ENCODE measurements around the gene SETDB2. TPM values are rescaled to one million over a fixed set of nuclear protein-coding genes. Genes with fewer than 3 reads are reported as not detected.
"Not testable (repeated sequence)": the region's sequence is repeated elsewhere in the genome, so short reads cannot be mapped to it uniquely, and the experiment has no call there.

The SETDB2 gene
- total RNA-seq, 1 experiment from 2014 or later, result 6.4 TPM

GRCh38 chr13:49466292-49466838, 22.3 kb downstream of the SETDB2 start:
- Histone ChIP-seq H3K36me3 (peaks cover 38% of the 10 kb centered on the region), H3K9me3 (replicated peaks) (peaks cover 6% of the 10 kb centered on the region), H3K4me3 (no peak overlapping the region), H3K27ac (no peak overlapping the region), H3K27me3 (replicated peaks) (no peaks in the 10 kb centered on the region), H3K4me1 (replicated peaks) (peaks cover 5% of the 10 kb centered on the region; the same call in 1 of the 2 replicates)
- no peak for DNase-seq (ENCODE audit: low read depth in 1 of 2, low spot score in 2 of 2)

- Histone ChIP-seq H3K27me3 (replicated peaks) (no peaks in the 10 kb centered on the region), H3K4me1 (replicated peaks) (no peaks in the 10 kb centered on the region; the same call in 1 of the 2 replicates), H3K36me3 (peaks cover 18% of the 10 kb centered on the region), H3K27ac (no peak overlapping the region), H3K4me3 (no peak overlapping the region), H3K9me3 (replicated peaks) (no peaks in the 10 kb centered on the region)
- no peak for DNase-seq (ENCODE audit: low read depth in 1 of 2, low spot score in 2 of 2)
Measured at GRCh38 chr13:49472186-49472585, 28.1 kb downstream of the SETDB2 start.

- H3K9me3 ChIP-seq (replicated peaks), result no peaks in the 10 kb centered on the region
- no peaks in the 10 kb centered on the region for H3K27me3 ChIP-seq (replicated peaks)
- no peak overlapping the region for H3K27ac ChIP-seq
- peaks cover 23% of the 10 kb centered on the region for H3K36me3 ChIP-seq
- DNase-seq (ENCODE audit: low read depth in 1 of 2, low spot score in 2 of 2), result no peak
- H3K4me3 ChIP-seq, result no peak overlapping the region
- H3K4me1 ChIP-seq (replicated peaks), result no peaks in the 10 kb centered on the region
Measured at GRCh38 chr13:49476529-49476928, 32.5 kb downstream of the SETDB2 start.

GRCh38 chr13:49481788-49482187, 37.7 kb downstream of the SETDB2 start:
- DNase-seq (ENCODE audit: low read depth in 1 of 2, low spot score in 2 of 2), result no peak
- peaks cover 17% of the 10 kb centered on the region for H3K36me3 ChIP-seq
- H3K27me3 ChIP-seq (replicated peaks), result no peaks in the 10 kb centered on the region
- no peak overlapping the region; the same call in 1 of the 2 replicates for H3K27ac ChIP-seq
- no peak overlapping the region for H3K4me3 ChIP-seq
- no peaks in the 10 kb centered on the region for H3K9me3 ChIP-seq (replicated peaks)
- peaks cover 5% of the 10 kb centered on the region; the same call in 1 of the 2 replicates for H3K4me1 ChIP-seq (replicated peaks)

- H3K27me3 ChIP-seq (replicated peaks), result no peaks in the 10 kb centered on the region
- H3K4me3 ChIP-seq, result no peak overlapping the region
- H3K4me1 ChIP-seq (replicated peaks), result no peaks in the 10 kb centered on the region; the same call in 1 of the 2 replicates
- no peaks in the 10 kb centered on the region; the same call in 1 of the 2 replicates for H3K36me3 ChIP-seq
- H3K27ac ChIP-seq, result no peak overlapping the region
- no peaks in the 10 kb centered on the region for H3K9me3 ChIP-seq (replicated peaks)
- DNase-seq (ENCODE audit: low read depth in 1 of 2, low spot score in 2 of 2), result no peak
Measured at GRCh38 chr13:49488563-49488962, 44.5 kb downstream of the SETDB2 start.

- H3K27me3 ChIP-seq (replicated peaks), result no peaks in the 10 kb centered on the region
- H3K36me3 ChIP-seq, result peaks cover 11% of the 10 kb centered on the region
- no peaks in the 10 kb centered on the region for H3K9me3 ChIP-seq (replicated peaks)
- peaks cover 22% of the 10 kb centered on the region for H3K4me1 ChIP-seq (replicated peaks)
- peak overlapping the region; percentile 96 for H3K27ac ChIP-seq
- no peak for DNase-seq (ENCODE audit: low read depth in 1 of 2, low spot score in 2 of 2)
- peak overlapping the region; percentile 50 for H3K4me3 ChIP-seq
Measured at GRCh38 chr13:49494645-49495044, 50.6 kb downstream of the SETDB2 start.

- DNase-seq (ENCODE audit: low read depth in 1 of 2, low spot score in 2 of 2), result peak; percentile 81 to 83
- Histone ChIP-seq H3K4me3 (peak within 1 kb of the TSS; percentile 50), H3K4me1 (replicated peaks) (peaks cover 33% of the 10 kb centered on the region), H3K27ac (peak within 1 kb of the TSS; percentile 96), H3K27me3 (replicated peaks) (no peaks in the 10 kb centered on the region), H3K36me3 (peaks cover 12% of the 10 kb centered on the region), H3K9me3 (replicated peaks) (no peaks in the 10 kb centered on the region)
Measured at GRCh38 chr13:49495783-49496762, 52.0 kb downstream of the SETDB2 start, which contains the start of gene PHF11. TSS of gene PHF11 (plus strand) at chr13:49495953. CDS start at chr13:49496002, 49 bp downstream.

- H3K27ac ChIP-seq; H3K27me3 ChIP-seq (replicated peaks); H3K9me3 ChIP-seq (replicated peaks); DNase-seq (ENCODE audit: low read depth in 1 of 2, low spot score in 2 of 2); H3K4me3 ChIP-seq: not testable (repeated sequence)
- H3K4me1 ChIP-seq (replicated peaks), result peaks cover 33% of the 10 kb centered on the region
- peaks cover 12% of the 10 kb centered on the region for H3K36me3 ChIP-seq
Measured at GRCh38 chr13:49496837-49497236, 52.8 kb downstream of the SETDB2 start.

GRCh38 chr13:49497272-49497671, 53.2 kb downstream of the SETDB2 start:
- Histone ChIP-seq H3K9me3 (replicated peaks) (no peaks in the 10 kb centered on the region), H3K36me3 (peaks cover 12% of the 10 kb centered on the region), H3K4me3 (no peak overlapping the region), H3K27me3 (replicated peaks) (no peaks in the 10 kb centered on the region), H3K27ac (no peak overlapping the region), H3K4me1 (replicated peaks) (peaks cover 33% of the 10 kb centered on the region)
- DNase-seq (ENCODE audit: low read depth in 1 of 2, low spot score in 2 of 2), result no peak

GRCh38 chr13:49498206-49498605, 54.1 kb downstream of the SETDB2 start:
- H3K4me1 ChIP-seq (replicated peaks), result peaks cover 33% of the 10 kb centered on the region
- no peak for DNase-seq (ENCODE audit: low read depth in 1 of 2, low spot score in 2 of 2)
- H3K4me3 ChIP-seq, result no peak overlapping the region
- H3K36me3 ChIP-seq, result peaks cover 12% of the 10 kb centered on the region
- H3K9me3 ChIP-seq (replicated peaks), result no peaks in the 10 kb centered on the region
- H3K27me3 ChIP-seq (replicated peaks), result no peaks in the 10 kb centered on the region
- no peak overlapping the region for H3K27ac ChIP-seq

GRCh38 chr13:49499889-49500660, 56.0 kb downstream of the SETDB2 start:
- Histone ChIP-seq H3K36me3 (peaks cover 12% of the 10 kb centered on the region), H3K27ac (peak overlapping the region; percentile 59), H3K27me3 (replicated peaks) (no peaks in the 10 kb centered on the region), H3K4me1 (replicated peaks) (peaks cover 27% of the 10 kb centered on the region), H3K4me3 (no peak overlapping the region), H3K9me3 (replicated peaks) (no peaks in the 10 kb centered on the region)
- peak; percentile 45 to 65 for DNase-seq (ENCODE audit: low read depth in 1 of 2, low spot score in 2 of 2)

- H3K27ac ChIP-seq, result no peak overlapping the region
- no peak for DNase-seq (ENCODE audit: low read depth in 1 of 2, low spot score in 2 of 2)
Measured at GRCh38 chr13:49502954-49503353, 58.9 kb downstream of the SETDB2 start.

GRCh38 chr13:49503951-49504350, 59.9 kb downstream of the SETDB2 start:
- Histone ChIP-seq H3K4me3 (no peak overlapping the region), H3K27ac (no peak overlapping the region), H3K4me1 (replicated peaks) (peaks cover 18% of the 10 kb centered on the region), H3K27me3 (replicated peaks) (no peaks in the 10 kb centered on the region), H3K36me3 (peaks cover 13% of the 10 kb centered on the region), H3K9me3 (replicated peaks) (no peaks in the 10 kb centered on the region)
- DNase-seq (ENCODE audit: low read depth in 1 of 2, low spot score in 2 of 2), result no peak

More at GRCh38 chr13:49502954-49503353, 58.9 kb downstream of the SETDB2 start:
- no peaks in the 10 kb centered on the region for H3K9me3 ChIP-seq (replicated peaks)
- H3K4me1 ChIP-seq (replicated peaks), result peaks cover 21% of the 10 kb centered on the region
- H3K36me3 ChIP-seq, result peaks cover 17% of the 10 kb centered on the region
- H3K4me3 ChIP-seq, result no peak overlapping the region
- H3K27me3 ChIP-seq (replicated peaks), result no peaks in the 10 kb centered on the region

Data from SJSA1 (cell line).